Transverse colon (tissue), 4 donors: ENCODE data around the gene PPP1R10.

Experiments used
- CTCF ChIP-seq, 5 experiments: fragments of 200-600 bp in 3 of 5; fragments of 450-650 bp in 2 of 5; sonication (generic) in 3 of 5; IDR thresholded peaks; 1 replicate in 2 of 5; 2 replicates in 3 of 5; pipeline ENCODE4 v1.5.1; 2016 to 2017; ENCODE audit warnings: antibody characterized with exemption in 5 of 5, inconsistent platforms in 3 of 5, mild to moderate bottlenecking in 2 of 5, moderate library complexity in 1 of 5
- EP300 ChIP-seq: sonication (generic); formaldehyde crosslinking; IDR thresholded peaks from one replicate; pipeline ENCODE4 v1.6.1; 2017; ENCODE audit warnings: antibody characterized with exemption, low read depth
- POLR2A ChIP-seq: fragments of 450-650 bp; IDR thresholded peaks from one replicate; pipeline ENCODE4 v1.6.1; 2016; ENCODE audit warnings: antibody characterized with exemption, mild to moderate bottlenecking, moderate library complexity
- POLR2AphosphoS5 ChIP-seq, 3 donors: sonication (generic); formaldehyde crosslinking; IDR thresholded peaks; one replicate each; pipeline ENCODE4 v1.6.1; 2016; ENCODE audit warnings: antibody characterized with exemption in 3 of 3

- TF ChIP-seq EP300 (no peak), CTCF (IDR thresholded peaks at IDR 0.05) (no peak), POLR2A (no peak), POLR2AphosphoS5 (IDR thresholded peaks at IDR 0.05) (no peak)
Measured at GRCh38 chr6:30571762-30572082, 45.3 kb downstream of the PPP1R10 start.
